ENCODE results near the gene SLC66A1.

Gene SLC66A1

DNA sequence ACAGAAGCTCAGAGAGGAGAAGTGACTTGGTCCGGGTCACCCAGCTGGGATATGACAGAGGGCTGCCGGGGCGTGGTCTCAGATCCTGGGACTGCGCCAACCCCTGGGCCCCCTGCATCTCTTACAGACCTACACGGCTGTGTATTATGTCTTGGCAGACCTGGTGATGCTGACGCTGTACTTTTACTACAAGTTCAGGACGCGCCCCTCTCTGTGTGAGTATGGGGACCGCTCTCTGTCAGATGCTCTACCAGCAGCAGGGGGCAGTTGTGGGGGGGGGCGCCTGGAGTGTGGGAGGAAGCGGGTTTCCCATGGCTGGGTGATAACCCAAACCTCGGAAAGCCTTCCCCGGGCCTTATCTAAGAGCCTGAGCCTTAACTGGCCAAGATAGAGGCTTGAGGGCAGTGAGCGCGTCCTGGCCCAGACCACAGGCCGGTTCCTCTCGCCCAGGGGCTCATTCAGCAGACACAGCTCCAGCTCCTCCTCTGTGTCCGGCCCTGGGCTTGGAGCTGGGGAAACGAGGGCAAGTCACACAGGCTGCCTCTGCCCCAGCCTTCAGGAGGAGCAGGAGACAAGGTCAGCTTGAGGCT lies 13.3 kb downstream of the SLC66A1 start:
- DNase-seq (ENCODE audit: low read depth), result no peak

DNA sequence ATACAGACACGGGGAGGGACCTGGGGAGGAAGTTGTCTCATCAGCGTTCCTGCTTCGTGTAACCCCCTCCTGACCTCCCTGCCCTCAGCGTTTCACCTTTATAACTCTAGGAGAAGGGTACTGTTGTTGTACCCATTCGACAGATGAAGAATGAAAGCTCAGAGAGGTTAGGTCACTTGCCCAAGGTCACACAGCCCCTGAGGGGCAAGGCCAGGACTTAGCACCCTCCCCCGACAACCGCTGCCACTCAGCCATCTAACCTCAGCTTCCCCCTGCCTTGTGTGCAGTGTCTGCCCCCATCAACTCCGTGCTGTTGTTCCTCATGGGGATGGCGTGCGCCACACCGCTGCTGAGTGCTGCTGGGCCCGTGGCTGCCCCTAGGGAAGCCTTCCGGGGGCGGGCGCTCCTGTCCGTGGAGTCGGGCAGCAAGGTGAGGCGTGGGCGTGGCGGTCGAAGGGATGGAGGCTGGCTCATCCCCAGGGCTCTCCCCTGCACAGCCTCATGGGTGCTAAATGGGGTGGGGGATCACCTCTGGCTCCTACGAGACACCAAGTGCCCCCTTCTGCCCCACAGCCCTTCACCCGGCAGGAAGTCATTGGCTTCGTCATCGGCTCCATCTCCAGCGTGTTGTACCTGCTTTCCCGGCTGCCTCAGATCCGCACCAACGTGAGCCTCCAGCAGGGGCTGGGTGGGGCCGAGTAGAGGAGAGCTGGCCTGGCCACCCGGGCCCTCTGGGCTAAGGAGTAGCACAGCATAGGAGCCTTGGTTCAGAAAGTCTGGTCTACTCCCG lies 14.0 kb downstream of the SLC66A1 start:
- no peak for DNase-seq (ENCODE audit: low read depth)

GRCh38 chr1:19326748-19327065 lies 14.6 kb downstream of the SLC66A1 start:
- no peak for DNase-seq (ENCODE audit: low read depth)

- DNase-seq (ENCODE audit: low read depth), result no peak
Observed at GRCh38 chr1:19327301-19327700, 15.2 kb downstream of the SLC66A1 start.

DNA sequence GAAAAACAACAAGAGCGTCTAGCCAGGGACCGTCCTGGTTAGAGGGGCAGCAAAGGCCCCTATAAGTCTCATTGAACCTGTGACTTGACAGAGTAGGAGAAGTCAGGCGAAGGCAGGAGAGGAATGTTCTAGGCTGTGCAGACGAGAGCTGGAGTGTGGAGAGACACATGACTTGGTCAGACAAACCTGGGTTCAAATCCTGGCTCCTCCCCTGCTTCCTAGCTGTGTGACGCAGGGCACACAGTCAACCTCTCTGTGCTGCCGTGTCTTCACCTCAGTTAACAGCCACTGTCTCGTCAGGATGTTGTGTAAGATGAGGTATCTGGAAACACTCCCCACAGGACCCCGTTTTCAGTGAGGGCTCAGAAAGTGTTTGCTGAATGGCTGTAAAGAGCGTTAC lies 15.6 kb downstream of the SLC66A1 start:
- no peak for DNase-seq (ENCODE audit: low read depth)

DNA sequence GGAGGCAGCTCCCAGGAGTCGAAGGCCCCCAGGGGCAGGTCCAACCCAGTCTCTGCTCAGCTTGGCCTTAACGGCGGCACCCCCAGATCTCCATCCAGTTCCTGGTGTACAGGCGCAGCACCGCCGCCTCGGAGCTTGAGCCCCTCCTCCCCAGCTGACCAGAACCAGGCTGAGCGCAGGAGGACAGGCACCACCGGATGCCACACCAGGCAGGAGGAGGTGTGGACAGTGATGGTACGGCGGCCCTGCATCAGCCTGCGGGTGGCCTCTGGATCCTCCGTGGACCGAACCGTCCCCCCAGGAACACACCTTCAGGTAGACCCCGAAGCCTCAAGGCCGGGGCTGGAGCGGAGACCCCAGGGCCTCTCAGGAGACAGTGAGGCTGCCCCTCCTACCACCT lies 16.4 kb downstream of the SLC66A1 start:
- no peak for DNase-seq (ENCODE audit: low read depth)

DNA sequence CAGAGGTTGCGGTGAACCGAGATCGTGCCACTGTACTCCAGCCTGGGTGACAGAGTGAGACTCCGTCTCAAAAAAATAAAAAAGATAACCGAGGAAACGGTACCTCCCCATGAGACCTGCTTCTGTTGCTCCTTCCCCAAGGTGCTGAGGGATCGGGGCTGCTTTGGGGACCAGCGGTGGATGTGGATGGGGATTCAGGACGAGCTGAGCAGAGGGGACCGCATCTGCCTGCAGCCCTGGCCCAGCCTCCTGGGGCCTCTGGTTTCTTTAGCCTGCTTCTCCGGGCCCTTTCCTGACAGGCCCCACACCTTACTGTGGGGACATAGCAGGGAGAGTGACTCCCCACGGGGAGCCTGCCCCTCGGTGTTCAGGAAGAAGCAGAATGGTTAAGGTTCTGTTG lies 17.1 kb downstream of the SLC66A1 start:
- no peak for DNase-seq (ENCODE audit: low read depth)

DNA sequence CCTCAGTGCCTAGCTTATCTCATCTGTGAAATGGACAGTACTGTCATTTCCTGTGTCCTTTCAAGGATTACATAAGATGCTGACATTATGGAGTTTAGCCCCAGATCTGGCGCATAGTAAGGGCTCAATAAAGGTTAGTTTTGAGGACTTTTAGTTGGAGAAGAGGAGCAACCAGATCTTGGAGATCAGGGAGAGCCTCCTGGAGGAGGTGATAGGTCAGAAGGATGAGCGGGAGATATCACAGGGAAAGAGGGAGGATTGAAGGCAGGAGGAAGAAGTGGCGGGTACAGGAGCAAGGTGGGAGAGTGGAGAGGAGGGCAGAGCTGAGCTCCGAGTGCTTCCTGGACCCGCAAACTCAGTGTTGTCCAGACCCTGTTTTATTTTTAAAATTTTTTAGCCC lies 17.5 kb downstream of the SLC66A1 start:
- no peak for DNase-seq (ENCODE audit: low read depth)

DNA sequence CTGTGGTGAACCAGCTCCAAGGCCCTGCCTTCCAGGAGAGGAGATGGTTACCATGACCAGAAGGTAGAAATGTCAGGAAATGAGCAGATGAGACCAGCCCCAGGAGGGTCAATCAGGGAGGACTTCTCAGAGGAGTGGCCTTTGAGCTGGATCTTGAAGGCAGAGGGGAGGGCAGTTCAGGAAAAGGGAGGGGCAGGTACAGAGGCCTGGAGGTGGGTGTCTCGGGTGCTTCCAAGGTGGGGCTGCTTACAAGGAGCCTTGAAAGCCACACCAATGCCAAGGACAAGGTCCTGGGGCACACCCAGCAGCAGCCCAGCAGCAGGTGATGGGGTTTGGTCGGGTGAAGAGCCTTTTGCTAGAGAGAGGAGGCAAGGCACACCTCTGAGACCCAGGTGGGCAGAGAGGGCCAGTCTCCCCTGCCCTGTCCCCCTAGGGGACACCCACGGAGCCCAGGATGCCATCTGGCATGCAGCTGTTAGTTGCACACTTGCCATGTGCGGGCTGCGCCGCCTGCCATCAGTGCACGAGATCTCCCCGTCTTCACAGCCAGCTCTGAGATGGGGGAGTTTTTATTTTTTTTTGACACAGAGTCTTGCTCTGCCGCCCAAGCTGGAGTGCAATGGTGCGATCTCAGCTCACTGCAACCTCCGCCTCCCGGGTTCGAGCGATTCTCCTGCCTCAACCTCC lies 18.5 kb downstream of the SLC66A1 start:
- DNase-seq (ENCODE audit: low read depth), result no peak

GRCh38 chr1:19331262-19331878 lies 19.2 kb downstream of the SLC66A1 start:
- DNase-seq (ENCODE audit: low read depth), result no peak

DNA sequence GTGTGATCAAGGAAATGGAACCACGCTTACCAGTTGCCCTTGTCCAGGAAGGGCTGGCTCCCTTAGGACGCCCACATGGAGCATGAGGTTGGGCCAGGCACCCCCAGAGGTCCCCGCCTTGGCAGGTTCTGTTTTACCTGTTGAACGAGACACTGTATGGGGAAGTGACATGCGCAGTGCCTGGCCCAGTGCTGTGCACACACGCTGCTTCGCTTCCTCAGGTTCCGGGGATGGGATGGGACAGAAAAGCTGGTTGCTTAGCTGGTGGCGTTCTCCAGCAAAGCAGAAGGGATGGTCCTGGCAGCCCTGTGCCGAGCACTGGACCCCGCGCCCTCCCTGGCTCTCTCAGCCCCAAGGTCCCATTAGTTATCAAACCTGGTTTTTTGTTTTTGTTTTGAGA lies 20.7 kb downstream of the SLC66A1 start:
- no peak for DNase-seq (ENCODE audit: low read depth)

DNA sequence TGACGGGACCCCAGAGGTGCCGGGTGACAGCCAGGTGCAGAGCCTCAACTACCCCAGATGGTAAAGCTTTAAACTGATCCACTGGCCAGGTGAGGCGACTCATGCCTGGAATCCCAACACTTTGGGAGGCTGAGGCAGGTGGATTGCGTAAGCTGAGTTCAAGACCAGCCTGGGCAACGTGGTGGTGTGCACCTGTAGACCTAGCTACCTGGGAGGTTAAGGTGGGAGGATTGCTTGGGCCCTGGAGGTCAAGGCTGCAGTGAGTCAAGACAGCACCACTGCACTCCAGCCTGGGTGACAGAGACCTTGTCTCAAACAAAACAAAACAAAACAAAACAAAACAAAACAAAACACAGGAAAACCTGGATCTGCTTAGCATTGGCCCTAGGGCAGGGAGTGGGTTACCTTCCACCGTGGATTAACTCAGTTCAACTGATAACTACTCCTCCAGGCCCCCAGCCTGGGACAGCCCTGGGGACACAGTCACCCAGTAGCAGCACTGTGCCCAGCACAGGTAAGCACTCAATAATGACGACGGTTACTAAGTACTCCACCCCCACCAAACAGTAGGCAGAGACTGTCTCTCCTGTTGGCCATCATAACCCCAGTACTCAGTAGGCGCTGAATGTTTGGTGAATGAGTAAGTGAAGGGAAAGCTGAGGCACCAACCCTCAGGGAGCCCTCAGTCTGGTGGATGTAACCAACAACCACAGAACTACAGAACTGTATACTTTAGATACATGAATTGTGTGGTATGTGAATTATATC lies 21.6 kb downstream of the SLC66A1 start:
- no peak for DNase-seq (ENCODE audit: low read depth)

GRCh38 chr1:19336543-19336942 lies 24.4 kb downstream of the SLC66A1 start:
- peak; percentile 57 for DNase-seq (ENCODE audit: low read depth)

DNA sequence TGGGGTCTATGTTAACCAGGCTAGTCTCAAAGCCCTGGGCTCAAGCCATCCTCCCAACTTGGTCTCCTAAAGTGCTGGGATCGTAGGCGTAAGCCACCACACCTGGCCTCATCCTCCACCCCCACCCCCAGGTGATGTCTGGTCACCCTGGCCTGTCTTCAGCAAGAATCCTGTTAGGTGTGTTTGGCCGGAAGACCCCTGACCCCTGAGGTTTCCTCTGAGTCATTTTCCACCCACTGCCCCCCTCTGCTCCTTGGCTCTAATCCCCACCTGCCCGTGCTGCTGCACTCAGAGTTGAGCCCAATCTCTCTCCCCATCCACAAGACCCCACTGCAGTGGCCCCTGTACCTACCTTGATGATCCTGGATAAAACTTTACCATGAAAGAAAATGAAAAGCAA lies 25.2 kb downstream of the SLC66A1 start:
- no peak for DNase-seq (ENCODE audit: low read depth)

DNA sequence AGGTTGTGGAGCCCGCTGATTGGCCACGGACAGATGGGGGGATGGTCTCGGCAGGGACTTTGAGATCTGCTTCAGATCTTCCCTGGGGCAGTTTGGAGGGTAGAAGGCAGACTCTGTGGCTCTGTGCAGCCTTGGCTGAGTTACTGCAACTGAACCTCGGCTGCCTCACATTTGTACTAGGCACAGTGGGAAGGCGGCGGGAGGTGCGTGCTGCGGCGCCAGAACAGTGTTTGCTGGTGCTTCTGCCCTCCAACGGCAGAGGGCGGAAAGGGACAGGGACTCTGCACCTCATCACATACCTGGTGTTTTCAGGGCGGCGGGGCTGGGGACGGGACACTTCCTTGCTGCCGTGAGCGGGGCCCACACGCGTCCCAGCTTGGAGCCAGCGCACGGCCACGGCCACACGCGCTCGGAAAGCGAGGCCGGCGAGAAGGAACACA lies 26.2 kb downstream of the SLC66A1 start:
- no peak for DNase-seq (ENCODE audit: low read depth)

- DNase-seq (ENCODE audit: low read depth), result no peak
Observed at GRCh38 chr1:19339214-19339861, 27.2 kb downstream of the SLC66A1 start.

DNA sequence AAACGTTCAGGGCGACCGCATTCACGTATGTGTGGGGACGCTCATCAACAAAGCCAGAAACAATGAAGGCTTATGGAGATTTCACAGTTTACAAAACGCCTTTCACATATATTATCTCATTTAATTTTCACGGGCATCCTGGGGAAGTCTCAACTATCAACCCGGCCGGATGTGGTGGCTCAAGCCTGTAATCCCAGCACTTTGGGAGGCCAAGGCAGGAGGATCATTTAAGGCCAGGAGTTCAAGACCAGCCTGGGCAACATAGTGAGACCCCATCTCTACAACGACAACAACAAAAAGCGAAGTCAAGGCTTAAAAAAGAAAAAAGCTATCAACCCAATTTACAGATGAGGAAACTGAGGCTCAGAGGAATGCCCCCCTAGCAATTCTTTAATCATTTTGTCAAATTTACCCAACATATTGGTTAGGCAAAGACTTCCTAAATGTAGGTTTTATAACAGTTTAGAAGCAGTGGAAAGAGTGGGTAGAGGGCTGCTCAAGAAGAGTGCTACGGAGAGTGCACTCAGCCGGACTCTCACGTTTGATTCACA lies 28.3 kb downstream of the SLC66A1 start:
- DNase-seq (ENCODE audit: low read depth), result no peak

DNA sequence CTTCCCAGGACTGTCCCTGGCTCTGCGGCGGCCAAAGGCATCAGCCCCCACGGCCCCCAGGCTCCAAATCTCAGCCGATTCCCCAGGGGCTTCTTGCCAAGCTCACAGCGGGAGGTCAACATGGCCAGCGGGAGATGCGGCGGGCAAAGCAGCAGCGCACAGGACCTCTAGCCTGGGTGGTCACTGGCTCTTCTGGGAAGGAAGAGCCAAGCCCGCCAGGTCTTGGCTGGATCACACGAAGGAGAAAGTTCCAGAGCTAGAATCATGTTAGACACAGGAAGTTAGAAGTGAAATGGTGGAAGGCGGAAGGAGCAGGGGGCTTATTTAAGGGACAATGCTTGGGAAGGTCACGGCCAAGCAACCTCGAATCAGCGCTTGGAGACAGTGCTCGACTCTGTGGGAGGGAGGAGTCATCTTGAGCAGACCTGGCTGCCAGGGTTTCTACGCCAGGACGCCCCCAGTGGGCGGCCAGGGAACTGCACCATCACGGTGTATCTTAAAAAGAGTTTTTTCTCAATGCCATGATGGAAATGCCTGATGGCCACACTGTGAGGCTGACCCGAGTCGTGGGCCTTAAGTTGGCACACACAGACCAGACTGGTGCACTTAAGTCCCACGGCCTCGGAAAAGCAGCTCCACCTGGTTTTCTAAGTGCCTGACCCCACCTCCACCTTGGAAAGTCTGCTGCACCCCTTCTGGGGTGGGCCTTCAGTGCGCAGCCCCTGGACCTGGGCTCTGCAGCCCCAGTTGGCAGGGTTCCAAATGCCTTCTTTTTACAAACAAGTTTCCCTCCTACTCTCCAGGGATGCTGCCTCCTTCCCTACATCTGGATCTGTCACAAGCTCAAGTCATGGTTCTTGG lies 29.3 kb downstream of the SLC66A1 start:
- peak; percentile 70 for DNase-seq (ENCODE audit: low read depth)

GRCh38 chr1:19342062-19342750 lies 30.1 kb downstream of the SLC66A1 start:
- DNase-seq (ENCODE audit: low read depth), result no peak
